Mammary epithelial cell (primary cell): ENCODE data around the gene USP12.

Experiments
- CTCF ChIP-seq, 2 donors: IDR thresholded peaks in 1 of 2; conservative IDR thresholded peaks in 1 of 2; 2 replicates each; pipeline ENCODE4 v1.5.1; 2011 to 2012; ENCODE audit warnings: inconsistent platforms in 2 of 2, low read length in 2 of 2, mild to moderate bottlenecking in 2 of 2, control low read depth in 1 of 2, low read depth in 1 of 2; ENCODE audit not compliant: insufficient read depth in 1 of 2; ENCODE audit errors: extremely low read depth in 1 of 2
- EZH2 ChIP-seq: IDR thresholded peaks from 2 replicates; pipeline ENCODE4 v1.6.1; 2012; ENCODE audit warnings: low read length, inconsistent platforms, borderline replicate concordance

GRCh38 chr13:27018344-27018861 is 153.2 kb downstream of the USP12 start:
- TF ChIP-seq CTCF (conservative IDR thresholded peaks at IDR 0.05 in 1 of 2, IDR thresholded peaks at IDR 0.05 in 1 of 2; ENCODE audit: extremely low read depth in 1 of 2, insufficient read depth in 1 of 2, low read depth in 1 of 2, low read length in 2 of 2) (no peak), EZH2 (no peak)
